GM12872 (cell line): Measurements from ENCODE around the gene APBB2.

Source experiments
- TF ChIP-seq, protein P1 (sequence below): IDR thresholded peaks from 3 replicates; pipeline ENCODE4 v1.5.1; 2011; ENCODE audit warnings: low read depth, mild to moderate bottlenecking, low read length, moderate library complexity; ENCODE audit not compliant: insufficient read depth

APBB2 gene

DNA sequence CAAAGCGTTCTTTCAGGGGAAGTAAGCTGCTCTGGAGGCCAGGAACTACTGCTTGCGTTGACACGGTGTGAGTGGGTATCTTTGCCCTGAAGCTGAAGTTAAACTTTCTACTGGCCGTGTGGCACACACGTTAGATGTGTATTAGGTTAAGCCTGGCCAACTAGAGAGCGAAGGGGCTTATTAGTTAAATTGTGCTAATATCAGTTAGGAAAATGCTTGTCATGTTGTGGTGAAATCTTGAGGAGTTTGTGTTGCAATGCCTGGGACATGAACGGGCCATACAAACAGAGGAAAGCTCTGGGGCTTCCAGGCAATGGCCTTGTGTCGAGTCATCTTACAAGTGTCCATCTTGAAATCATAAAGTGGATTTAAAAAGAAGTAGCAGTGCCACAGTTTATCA, 402.0 kb downstream of the APBB2 start:
- TF ChIP-seq, protein P1, sequence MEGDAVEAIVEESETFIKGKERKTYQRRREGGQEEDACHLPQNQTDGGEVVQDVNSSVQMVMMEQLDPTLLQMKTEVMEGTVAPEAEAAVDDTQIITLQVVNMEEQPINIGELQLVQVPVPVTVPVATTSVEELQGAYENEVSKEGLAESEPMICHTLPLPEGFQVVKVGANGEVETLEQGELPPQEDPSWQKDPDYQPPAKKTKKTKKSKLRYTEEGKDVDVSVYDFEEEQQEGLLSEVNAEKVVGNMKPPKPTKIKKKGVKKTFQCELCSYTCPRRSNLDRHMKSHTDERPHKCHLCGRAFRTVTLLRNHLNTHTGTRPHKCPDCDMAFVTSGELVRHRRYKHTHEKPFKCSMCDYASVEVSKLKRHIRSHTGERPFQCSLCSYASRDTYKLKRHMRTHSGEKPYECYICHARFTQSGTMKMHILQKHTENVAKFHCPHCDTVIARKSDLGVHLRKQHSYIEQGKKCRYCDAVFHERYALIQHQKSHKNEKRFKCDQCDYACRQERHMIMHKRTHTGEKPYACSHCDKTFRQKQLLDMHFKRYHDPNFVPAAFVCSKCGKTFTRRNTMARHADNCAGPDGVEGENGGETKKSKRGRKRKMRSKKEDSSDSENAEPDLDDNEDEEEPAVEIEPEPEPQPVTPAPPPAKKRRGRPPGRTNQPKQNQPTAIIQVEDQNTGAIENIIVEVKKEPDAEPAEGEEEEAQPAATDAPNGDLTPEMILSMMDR, result no peak

DNA sequence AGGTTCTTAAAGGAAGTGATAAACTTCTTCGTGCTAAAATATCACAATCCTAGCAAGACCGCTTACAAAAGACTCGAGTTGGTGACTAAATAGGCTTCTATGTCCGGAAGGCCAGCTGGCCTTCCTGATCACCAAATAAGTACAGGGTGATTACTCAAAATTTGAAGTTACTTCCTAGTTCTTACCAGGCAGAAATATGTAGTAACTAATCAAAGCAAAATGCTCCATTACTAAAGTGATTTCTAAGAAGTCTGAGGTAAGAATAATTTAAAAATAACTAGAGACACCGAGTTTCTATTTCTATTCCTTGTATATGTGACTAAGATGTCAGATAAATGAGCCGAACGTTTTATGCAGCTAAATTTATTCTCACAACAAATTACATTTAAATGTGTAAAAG, 402.4 kb downstream of the APBB2 start:
- TF ChIP-seq, protein P1, result no peak

DNA sequence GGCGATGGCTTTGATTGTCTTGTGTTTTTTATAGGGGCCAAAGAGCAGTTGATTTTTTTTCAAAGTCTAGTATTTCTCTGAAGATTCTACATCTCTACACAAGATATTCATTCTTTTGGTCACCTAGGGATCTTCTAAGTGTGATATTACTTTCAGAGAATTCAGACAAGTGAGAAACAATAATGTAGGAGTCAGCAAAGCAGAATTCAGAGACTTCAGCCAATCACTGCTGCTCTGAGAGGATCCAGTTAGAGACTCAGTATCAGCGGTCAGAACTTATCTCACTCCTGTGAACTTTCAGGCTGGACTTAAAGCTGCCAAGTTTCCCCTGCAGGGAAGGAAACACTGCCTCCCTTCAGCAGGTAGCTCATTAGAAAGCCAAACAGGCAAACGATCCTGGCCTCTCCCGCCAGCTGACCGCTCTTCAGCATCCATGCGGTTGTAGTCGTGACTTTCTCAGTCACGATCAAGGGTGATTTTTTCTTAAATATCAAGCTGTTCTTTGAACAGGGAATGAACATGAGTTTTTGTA, 405.4 kb downstream of the APBB2 start:
- TF ChIP-seq, protein P1, result no peak

DNA sequence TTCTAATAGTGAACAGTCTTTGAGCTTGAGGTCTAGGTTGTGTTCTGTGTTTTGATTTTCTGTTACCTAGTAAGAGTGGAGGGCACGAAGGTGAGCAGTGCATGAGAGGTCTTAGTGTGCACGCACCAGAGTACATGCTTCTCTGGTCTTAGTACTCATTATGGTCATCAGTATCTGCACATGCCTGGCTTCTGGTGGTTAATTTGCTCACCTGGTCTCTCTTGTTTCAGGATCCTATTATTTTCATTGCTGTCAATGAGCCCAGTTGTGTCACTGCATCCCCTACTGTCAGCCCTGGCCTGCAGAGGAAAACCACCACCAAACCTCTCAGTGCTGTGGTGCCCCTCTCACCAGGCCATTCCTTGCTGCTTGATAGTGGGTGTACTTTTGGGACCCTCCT, 409.7 kb downstream of the APBB2 start:
- TF ChIP-seq, protein P1, result no peak

DNA sequence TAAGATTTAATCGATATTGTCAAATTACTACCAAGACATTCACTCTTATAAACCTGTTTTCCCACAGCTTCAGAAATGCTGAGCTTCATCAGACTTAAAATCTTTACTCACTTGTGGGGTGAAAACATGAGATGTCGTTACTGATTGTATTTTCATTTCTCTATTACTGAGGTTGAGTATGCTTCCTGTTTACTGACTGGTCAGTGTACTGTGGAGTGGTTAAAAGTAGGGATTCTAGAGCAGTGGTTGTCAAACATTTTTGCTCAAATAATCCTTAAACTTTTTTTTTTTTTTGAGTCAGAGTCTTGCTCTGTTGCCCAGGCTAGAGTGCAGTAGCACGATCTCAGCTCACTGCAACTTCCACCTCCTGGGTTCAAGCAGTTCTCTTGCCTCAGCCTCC, 414.3 kb downstream of the APBB2 start:
- TF ChIP-seq, protein P1, result no peak

DNA sequence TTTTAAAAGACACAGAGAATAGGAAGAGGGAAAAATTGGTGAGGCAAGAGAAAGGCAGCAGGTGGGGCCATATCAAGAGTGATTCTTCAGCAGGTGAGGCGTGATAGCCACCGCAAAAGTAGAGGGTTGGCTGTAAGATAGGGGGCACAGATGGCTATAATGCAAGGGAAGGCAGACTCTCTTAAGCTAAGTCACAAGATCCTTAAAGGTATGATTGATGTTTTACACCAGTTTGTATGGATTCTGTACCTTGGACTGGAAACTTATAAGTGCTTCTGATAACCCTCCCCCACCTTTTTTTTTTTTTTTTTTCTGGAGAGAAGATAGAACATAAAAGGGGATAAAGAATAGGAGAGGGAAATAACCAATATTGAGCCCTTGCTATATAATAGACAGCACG, 424.6 kb downstream of the APBB2 start:
- TF ChIP-seq, protein P1, result no peak

DNA sequence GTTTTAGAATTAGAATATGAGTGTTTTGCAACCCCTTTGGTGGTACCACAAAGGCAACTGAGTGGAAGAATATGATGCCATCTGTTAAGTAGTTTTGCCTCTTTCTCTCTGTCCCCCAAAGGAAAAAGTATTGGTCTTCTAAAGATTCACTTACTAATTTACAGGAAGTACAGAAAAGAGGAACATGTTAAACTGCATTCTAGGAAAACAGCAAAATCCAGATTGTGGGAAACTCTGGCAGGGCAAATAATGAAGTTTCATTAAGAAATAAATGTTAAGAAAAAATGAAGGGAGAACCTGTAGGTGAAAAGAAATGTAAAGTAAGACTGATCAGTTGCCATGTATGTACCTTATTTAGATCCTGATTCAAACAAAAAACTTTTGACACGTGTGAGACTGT, 425.3 kb downstream of the APBB2 start:
- TF ChIP-seq, protein P1, result no peak

DNA sequence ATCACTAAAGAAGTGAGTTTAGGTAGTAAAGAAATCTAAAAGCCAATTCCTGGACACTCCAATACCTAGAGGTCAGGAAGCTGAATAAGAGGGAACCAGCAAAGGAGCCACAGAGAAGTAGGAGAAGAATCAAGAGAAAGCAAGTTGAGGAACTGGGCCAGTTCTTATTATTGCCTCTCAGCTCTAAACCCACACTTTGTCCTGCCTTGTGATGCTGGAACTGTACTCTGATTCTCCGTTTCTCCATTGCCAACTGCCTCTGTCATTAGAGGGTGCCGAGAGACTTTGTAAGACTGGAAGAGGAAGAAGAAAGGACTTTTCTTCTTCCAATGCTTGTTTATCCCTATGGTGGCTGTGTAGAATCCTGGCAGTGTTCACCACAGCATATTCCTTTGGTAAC, 426.0 kb downstream of the APBB2 start:
- TF ChIP-seq, protein P1, result no peak
